Ovary (tissue), 3 donors: Measurements from ENCODE around the gene GADD45G.

Experiments
- EP300 ChIP-seq: sonication (generic); formaldehyde crosslinking; IDR thresholded peaks from one replicate; pipeline ENCODE4 v1.6.1; 2017; ENCODE audit warnings: antibody characterized with exemption
- POLR2A ChIP-seq: fragments of 450-650 bp; IDR thresholded peaks from one replicate; pipeline ENCODE4 v1.6.1; 2017; ENCODE audit warnings: antibody characterized with exemption, mild to moderate bottlenecking, moderate library complexity
- TF ChIP-seq, protein P1 (sequence below), 3 donors: fragments of 450-650 bp in 2 of 3; fragments of 200-600 bp in 1 of 3; IDR thresholded peaks; one replicate each; pipeline versions ENCODE4 v1.5.1 to v1.8.0; 2016 to 2022; ENCODE audit warnings: antibody characterized with exemption in 3 of 3, mild to moderate bottlenecking in 1 of 3
- donor health status: DM: no; HTN: no; CAD: no.

- TF ChIP-seq, protein P1, sequence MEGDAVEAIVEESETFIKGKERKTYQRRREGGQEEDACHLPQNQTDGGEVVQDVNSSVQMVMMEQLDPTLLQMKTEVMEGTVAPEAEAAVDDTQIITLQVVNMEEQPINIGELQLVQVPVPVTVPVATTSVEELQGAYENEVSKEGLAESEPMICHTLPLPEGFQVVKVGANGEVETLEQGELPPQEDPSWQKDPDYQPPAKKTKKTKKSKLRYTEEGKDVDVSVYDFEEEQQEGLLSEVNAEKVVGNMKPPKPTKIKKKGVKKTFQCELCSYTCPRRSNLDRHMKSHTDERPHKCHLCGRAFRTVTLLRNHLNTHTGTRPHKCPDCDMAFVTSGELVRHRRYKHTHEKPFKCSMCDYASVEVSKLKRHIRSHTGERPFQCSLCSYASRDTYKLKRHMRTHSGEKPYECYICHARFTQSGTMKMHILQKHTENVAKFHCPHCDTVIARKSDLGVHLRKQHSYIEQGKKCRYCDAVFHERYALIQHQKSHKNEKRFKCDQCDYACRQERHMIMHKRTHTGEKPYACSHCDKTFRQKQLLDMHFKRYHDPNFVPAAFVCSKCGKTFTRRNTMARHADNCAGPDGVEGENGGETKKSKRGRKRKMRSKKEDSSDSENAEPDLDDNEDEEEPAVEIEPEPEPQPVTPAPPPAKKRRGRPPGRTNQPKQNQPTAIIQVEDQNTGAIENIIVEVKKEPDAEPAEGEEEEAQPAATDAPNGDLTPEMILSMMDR (IDR thresholded peaks at IDR 0.05): no peak
- TF ChIP-seq EP300: no peak
- TF ChIP-seq POLR2A: no peak
Measured at GRCh38 chr9:89633404-89633803, 28.6 kb downstream of the GADD45G start.
